HepG2 (cell line): ENCODE results near the gene TEKT5. TPM values are rescaled to one million over a fixed set of nuclear protein-coding genes. Genes with fewer than 3 reads are reported as not detected.

Source experiments
- DMTF1 ChIP-seq: sonication (generic); formaldehyde crosslinking; IDR thresholded peaks from 2 replicates; pipeline ENCODE4 v1.4.0; 2020; ENCODE audit warnings: mild to moderate bottlenecking, missing genetic modification reagents
- ESRRA ChIP-seq: sonication (generic); formaldehyde crosslinking; IDR thresholded peaks from 2 replicates; pipeline ENCODE4 v1.5.1; 2020; ENCODE audit warnings: mild to moderate bottlenecking, low read depth, missing genetic modification reagents
- HNF1B ChIP-seq: sonication (generic); formaldehyde crosslinking; IDR thresholded peaks from 2 replicates; pipeline ENCODE4 v1.5.1; 2020; ENCODE audit warnings: mild to moderate bottlenecking, moderate library complexity, missing genetic modification reagents
- MED1 ChIP-seq: sonication (generic); formaldehyde crosslinking; IDR thresholded peaks from 2 replicates; pipeline ENCODE4 v1.4.0; 2020; ENCODE audit warnings: missing genetic modification reagents
- NAIF1 ChIP-seq: sonication (generic); formaldehyde crosslinking; IDR thresholded peaks from 2 replicates; pipeline ENCODE4 v1.5.0; 2020; ENCODE audit warnings: mild to moderate bottlenecking, missing genetic modification reagents, borderline replicate concordance
- SAFB2 ChIP-seq: sonication (generic); formaldehyde crosslinking; IDR thresholded peaks from 2 replicates; pipeline ENCODE4 v1.5.1; 2020; ENCODE audit warnings: missing genetic modification reagents, low read depth, mild to moderate bottlenecking, borderline replicate concordance
- SMARCC2 ChIP-seq: fragments of 450-650 bp; IDR thresholded peaks from 2 replicates; pipeline ENCODE4 v1.6.1; 2017; ENCODE audit warnings: antibody characterized with exemption, mild to moderate bottlenecking
- SOX6 ChIP-seq, 2 experiments: fragments of 450-650 bp in 1 of 2; sonication (generic) in 1 of 2; formaldehyde crosslinking in 1 of 2; IDR thresholded peaks; 2 replicates each; pipeline versions ENCODE4 v1.4.0 to v1.6.1; 2017 to 2020; ENCODE audit warnings: antibody characterized with exemption in 1 of 2, mild to moderate bottlenecking in 1 of 2, missing genetic modification reagents in 1 of 2
- SPEN ChIP-seq: sonication (generic); formaldehyde crosslinking; IDR thresholded peaks from 2 replicates; pipeline ENCODE4 v1.5.1; 2020; ENCODE audit warnings: low read depth, mild to moderate bottlenecking, missing genetic modification reagents
- THAP8 ChIP-seq: sonication (generic); formaldehyde crosslinking; IDR thresholded peaks from 2 replicates; pipeline ENCODE4 v1.5.1; 2020; ENCODE audit warnings: missing genetic modification reagents, mild to moderate bottlenecking, borderline replicate concordance
- YEATS4 ChIP-seq: sonication (generic); formaldehyde crosslinking; IDR thresholded peaks from 2 replicates; pipeline ENCODE4 v1.4.0; 2020; ENCODE audit warnings: missing genetic modification reagents, borderline replicate concordance
- ZFYVE20 ChIP-seq: sonication (generic); formaldehyde crosslinking; IDR thresholded peaks from 2 replicates; pipeline ENCODE4 v1.8.0; 2023; ENCODE audit warnings: low read depth, mild to moderate bottlenecking, moderate library complexity, missing genetic modification reagents, borderline replicate concordance
- ZNF101 ChIP-seq: sonication (generic); formaldehyde crosslinking; IDR thresholded peaks from 2 replicates; pipeline ENCODE4 v1.4.0; 2020; ENCODE audit warnings: mild to moderate bottlenecking, low read depth, missing genetic modification reagents, borderline replicate concordance
- ZNF225 ChIP-seq: sonication (generic); formaldehyde crosslinking; IDR thresholded peaks from 2 replicates; pipeline ENCODE4 v1.4.0; 2020; ENCODE audit warnings: mild to moderate bottlenecking, missing genetic modification reagents
- ZNF256 ChIP-seq: sonication (generic); formaldehyde crosslinking; conservative IDR thresholded peaks from 2 replicates; pipeline ENCODE4 v1.4.0; 2020; ENCODE audit warnings: missing genetic modification reagents
- ZNF282 ChIP-seq: fragments of 450-650 bp; IDR thresholded peaks from 2 replicates; pipeline ENCODE4 v1.6.1; 2018; ENCODE audit not compliant: partially characterized antibody
- ZNF350 ChIP-seq: sonication (generic); formaldehyde crosslinking; IDR thresholded peaks from 2 replicates; pipeline ENCODE4 v1.4.0; 2020; ENCODE audit warnings: mild to moderate bottlenecking, low read depth, missing genetic modification reagents, borderline replicate concordance
- ZNF430 ChIP-seq: sonication (generic); formaldehyde crosslinking; IDR thresholded peaks from 2 replicates; pipeline ENCODE4 v1.9.0; 2021; ENCODE audit warnings: mild to moderate bottlenecking, missing genetic modification reagents
- ZNF503 ChIP-seq: sonication (generic); formaldehyde crosslinking; IDR thresholded peaks from 2 replicates; pipeline ENCODE4 v1.4.0; 2020; ENCODE audit warnings: missing genetic modification reagents
- ZNF572 ChIP-seq: sonication (generic); formaldehyde crosslinking; IDR thresholded peaks from 2 replicates; pipeline ENCODE4 v1.5.1; 2020; ENCODE audit warnings: mild to moderate bottlenecking, missing genetic modification reagents
- ZNF704 ChIP-seq: sonication (generic); formaldehyde crosslinking; IDR thresholded peaks from 2 replicates; pipeline ENCODE4 v1.8.1; 2023; ENCODE audit warnings: mild to moderate bottlenecking, inconsistent platforms, moderate library complexity, missing genetic modification reagents, borderline replicate concordance
- polyA plus RNA-seq, 8 experiments: library from polyadenylated mRNA; depleted of rRNA in 3 of 8; stranded (reverse) in 7 of 8; unstranded in 1 of 8; fragments of >200 nt; fragmentation: Illumina TruSeq in 4 of 8; extraction: Trizol in 4 of 8; gene quantifications; 2 replicates each; pipeline versions ENCODE4 v1.2.1 to v1.2.3, GENCODE V29; 2011 to 2016; ENCODE audit warnings: low read depth in 4 of 8, missing spikeins in 1 of 8, mixed read lengths in 1 of 8; ENCODE audit not compliant: insufficient read depth in 1 of 8
- total RNA-seq, 5 experiments: library from RNA; depleted of rRNA; stranded (reverse); fragments of >200 nt; fragmentation: Illumina TruSeq; extraction: Trizol; gene quantifications; 2 replicates each; pipeline ENCODE4 v1.2.3, GENCODE V29; 2016; ENCODE audit warnings: low read depth in 1 of 5

Gene TEKT5
- total and polyA plus RNA-seq, 2 of the 13 experiments (the other 11 are each of a cell fraction or from before 2014, with no cell fraction given) = 0.16 TPM; not detected in 1

- TF ChIP-seq SPEN (CRISPR knock-in tag) (peak; percentile 65), ZNF225 (CRISPR knock-in tag) (no peak), NAIF1 (CRISPR knock-in tag) (peak; percentile 86; the same call in 1 of the 2 replicates), ZNF572 (CRISPR knock-in tag) (no peak), ZNF503 (CRISPR knock-in tag) (peak; percentile 96), ZNF704 (no peak), SMARCC2 (no peak), ESRRA (CRISPR knock-in tag) (0 out of 2 replicates have a peak, but pooled peaks have one; percentile 61), HNF1B (CRISPR knock-in tag) (peak; percentile 65), ZNF101 (CRISPR knock-in tag) (no peak), ZNF430 (no peak), ZFYVE20 (CRISPR knock-in tag) (no peak), DMTF1 (CRISPR knock-in tag) (no peak), MED1 (peak; percentile 97), SAFB2 (CRISPR knock-in tag) (no peak; the same call in 1 of the 2 replicates), SOX6 (IDR thresholded peaks at IDR 0.05) (no peak), SOX6 (CRISPR knock-in tag; IDR thresholded peaks at IDR 0.05) (peak; percentile 96), ZNF282 (no peak), ZNF350 (CRISPR knock-in tag) (peak; percentile 60; the same call in 1 of the 2 replicates), ZNF256 (CRISPR knock-in tag) (no peak), THAP8 (CRISPR knock-in tag) (no peak), YEATS4 (CRISPR knock-in tag) (peak; percentile 74; the same call in 1 of the 2 replicates)
Measured at GRCh38 chr16:10610499-10611184, 84.1 kb downstream of the TEKT5 start (continued).
